IMR-90 (cell line): ENCODE results near the gene MYDGF. TPM values are rescaled to one million over a fixed set of nuclear protein-coding genes. Genes with fewer than 3 reads are reported as not detected.

ENCODE experiments used
- ATAC-seq: fragments of 200-7000 bp; cut with Tn5 transposase; 2 replicates; pipeline ENCODE4 v1.9.1; 2020; ENCODE audit warnings: low read depth, mild to moderate bottlenecking, moderate library complexity
- BruUV-seq: library from RNA; stranded (reverse); fragments of 400-500 nt; replicated peaks from 2 replicates; lab custom pipeline; 2021; lab: Mats Ljungman, UMichigan
- CTCF ChIA-PET: fragments of 300-600 bp; formaldehyde crosslinking; extraction: SDS; loops from one replicate; lab custom pipeline; 2021; ENCODE audit warnings: antibody characterized with exemption; lab: Yijun Ruan, JAX
- POLR2A ChIA-PET: fragments of 300-600 bp; sonication (Branson Sonifier 250); formaldehyde crosslinking; loops from one replicate; lab custom pipeline; 2022; ENCODE audit warnings: antibody characterized with exemption; ENCODE audit not compliant: unreplicated experiment; lab: Charles Lee
- DNase-seq: peaks from one replicate; pipeline ENCODE4 v3.0.0; 2013
- H2AFZ ChIP-seq: replicated peaks from 2 replicates; pipeline ENCODE3; 2013; ENCODE audit warnings: low read length, mild to moderate bottlenecking; ENCODE audit not compliant: poor library complexity
- H2AK5ac ChIP-seq: 2 replicates; pipeline ENCODE4 v1.6.1; 2013; ENCODE audit warnings: low read depth, low read length, inconsistent platforms
- H2AK9ac ChIP-seq: replicated peaks from 2 replicates; pipeline ENCODE3; 2013; ENCODE audit warnings: mild to moderate bottlenecking, low read depth, low read length, moderate library complexity; ENCODE audit not compliant: poor library complexity
- H2BK120ac ChIP-seq: 2 replicates; pipeline ENCODE4 v1.6.1; 2013; ENCODE audit warnings: low read depth, low read length, inconsistent platforms
- H2BK15ac ChIP-seq: 3 replicates; pipeline ENCODE4 v1.6.1; 2013; ENCODE audit warnings: low read depth, low read length, inconsistent platforms
- H2BK20ac ChIP-seq: 2 replicates; pipeline ENCODE4 v1.6.1; 2013; ENCODE audit warnings: low read depth, mild to moderate bottlenecking, inconsistent platforms, low read length, moderate library complexity
- H2BK5ac ChIP-seq: 2 replicates; pipeline ENCODE4 v1.6.1; 2013; ENCODE audit warnings: mild to moderate bottlenecking, low read depth, low read length, inconsistent platforms; ENCODE audit not compliant: poor library complexity, severe bottlenecking
- H3K14ac ChIP-seq: replicated peaks from 2 replicates; pipeline ENCODE4 v1.6.1; 2013; ENCODE audit warnings: low read depth, low read length, inconsistent platforms
- H3K18ac ChIP-seq: 2 replicates; pipeline ENCODE4 v1.6.1; 2013; ENCODE audit warnings: low read depth, low read length, control low read depth
- H3K23ac ChIP-seq: 2 replicates; pipeline ENCODE4 v1.6.1; 2013; ENCODE audit warnings: low read depth, low read length, inconsistent platforms
- H3K27ac ChIP-seq: 2 replicates; pipeline ENCODE4 v1.5.1; 2013; ENCODE audit warnings: mild to moderate bottlenecking, control low read depth, low read length; ENCODE audit not compliant: insufficient read depth
- H3K27me3 ChIP-seq: 2 replicates; pipeline ENCODE4 v1.6.1; 2013; ENCODE audit warnings: low read length; ENCODE audit not compliant: control insufficient read depth, insufficient read depth
- H3K36me3 ChIP-seq: 2 replicates; pipeline ENCODE4 v1.6.1; 2013; ENCODE audit warnings: low read length, mixed read lengths; ENCODE audit not compliant: control insufficient read depth, insufficient read depth
- H3K4ac ChIP-seq: 2 replicates; pipeline ENCODE4 v1.6.1; 2013; ENCODE audit warnings: low read depth, low read length, inconsistent platforms
- H3K4me1 ChIP-seq: 2 replicates; pipeline ENCODE4 v1.6.1; 2013; ENCODE audit warnings: low read length, mixed read lengths; ENCODE audit not compliant: control insufficient read depth, insufficient read depth
- H3K4me2 ChIP-seq: 2 replicates; pipeline ENCODE4 v1.6.1; 2013; ENCODE audit warnings: low read depth, mild to moderate bottlenecking, control low read depth, low read length, moderate library complexity
- H3K4me3 ChIP-seq: 2 replicates; pipeline ENCODE4 v1.5.1; 2013; ENCODE audit warnings: low read depth, mild to moderate bottlenecking, control low read depth, low read length, moderate library complexity; ENCODE audit not compliant: insufficient read depth
- H3K56ac ChIP-seq: 2 replicates; pipeline ENCODE4 v1.6.1; 2013; ENCODE audit warnings: low read length, inconsistent platforms; ENCODE audit not compliant: insufficient read depth; ENCODE audit errors: extremely low read depth
- H3K79me1 ChIP-seq, 2 experiments: 2 replicates each; pipeline ENCODE4 v1.6.1; 2013; ENCODE audit warnings: low read length in 2 of 2, inconsistent platforms in 1 of 2, low read depth in 1 of 2
- H3K9ac ChIP-seq: 2 replicates; pipeline ENCODE4 v1.6.1; 2013; ENCODE audit warnings: low read depth, low read length, control low read depth
- H3K9me1 ChIP-seq: 2 replicates; pipeline ENCODE4 v1.6.1; 2013; ENCODE audit warnings: low read length, inconsistent platforms; ENCODE audit not compliant: insufficient read depth
- H3K9me3 ChIP-seq: 2 replicates; pipeline ENCODE4 v1.6.1; 2013; ENCODE audit warnings: low read length; ENCODE audit not compliant: control insufficient read depth, insufficient read depth
- H4K20me1 ChIP-seq: 2 replicates; pipeline ENCODE4 v1.6.1; 2013; ENCODE audit warnings: low read length, inconsistent platforms; ENCODE audit not compliant: insufficient read depth
- H4K5ac ChIP-seq: 2 replicates; pipeline ENCODE4 v1.6.1; 2013; ENCODE audit warnings: mild to moderate bottlenecking, low read depth, low read length, control low read depth
- H4K8ac ChIP-seq, 2 experiments: 2 replicates each; pipeline ENCODE4 v1.6.1; 2013; ENCODE audit warnings: low read depth in 2 of 2, low read length in 2 of 2, control low read depth in 1 of 2, inconsistent platforms in 1 of 2
- H4K91ac ChIP-seq: 2 replicates; pipeline ENCODE4 v1.6.1; 2013; ENCODE audit warnings: low read depth, low read length, inconsistent platforms; ENCODE audit not compliant: insufficient read depth
- BHLHE40 ChIP-seq: fragments of 150-350 bp; IDR thresholded peaks from 2 replicates; pipeline ENCODE4 v1.6.1; 2016; ENCODE audit warnings: mild to moderate bottlenecking, low read depth, low read length
- CEBPB ChIP-seq: IDR thresholded peaks from 2 replicates; pipeline ENCODE4 v1.6.1; 2012; ENCODE audit warnings: low read depth, low read length, improper control_type of control experiment
- CHD1 ChIP-seq: IDR thresholded peaks from 2 replicates; pipeline ENCODE4 v1.6.1; 2012; ENCODE audit warnings: low read depth, low read length, improper control_type of control experiment
- MAFK ChIP-seq: IDR thresholded peaks from 2 replicates; pipeline ENCODE4 v1.6.1; 2012; ENCODE audit warnings: low read depth, low read length, improper control_type of control experiment
- MAZ ChIP-seq: IDR thresholded peaks from 2 replicates; pipeline ENCODE4 v1.6.1; 2012; ENCODE audit warnings: low read depth, mild to moderate bottlenecking, low read length, improper control_type of control experiment, moderate library complexity, borderline replicate concordance
- MXI1 ChIP-seq: IDR thresholded peaks from 2 replicates; pipeline ENCODE4 v1.6.1; 2012; ENCODE audit warnings: low read depth, mild to moderate bottlenecking, low read length, moderate library complexity, borderline replicate concordance
- RAD21 ChIP-seq: IDR thresholded peaks from 2 replicates; pipeline ENCODE4 v1.6.1; 2012; ENCODE audit warnings: low read length, improper control_type of control experiment
- RCOR1 ChIP-seq: IDR thresholded peaks from 2 replicates; pipeline ENCODE4 v1.6.1; 2012; ENCODE audit warnings: mild to moderate bottlenecking, low read length, improper control_type of control experiment; ENCODE audit not compliant: insufficient replicate concordance
- SMC3 ChIP-seq: fragments of 150-350 bp; IDR thresholded peaks from 2 replicates; pipeline ENCODE4 v1.6.1; 2016; ENCODE audit warnings: low read depth, mild to moderate bottlenecking, antibody characterized with exemption, low read length, moderate library complexity
- WGBS, 2 experiments: methylation state at CpG; one replicate each; pipeline versions ENCODE4 v1.1.5 to v1.1.7; 2013; ENCODE audit warnings: missing lambda C conversion rate in 2 of 2; ENCODE audit not compliant: insufficient read length in 1 of 2; ENCODE audit errors: extremely low coverage in 2 of 2; 5-methylcytosine and 5-hydroxymethylcytosine counted together
- dilution Hi-C: fragments of 300-500 bp; cut with HindIII; formaldehyde crosslinking; loops from one replicate; pipeline ENCODE4 v1.14.3; 2018; ENCODE audit warnings: low sequenced_read_pairs; ENCODE audit not compliant: unreplicated experiment
- in situ Hi-C: fragments of 300-500 bp; cut with MboI; formaldehyde crosslinking; loops from 3 replicates; pipeline ENCODE4 v1.14.3; 2019; ENCODE audit warnings: low sequenced_read_pairs, inconsistent platforms, mixed read lengths
- intact Hi-C: fragments of 100-400 bp; cut with micrococcal nuclease; formaldehyde crosslinking; loops from 2 replicates; pipeline ENCODE4 v1.10.0; 2022
- polyA plus RNA-seq, 3 experiments: library from polyadenylated mRNA; depleted of rRNA; stranded (reverse); fragments of >200 nt; gene quantifications; 2 replicates each; pipeline ENCODE4 v1.2.3, GENCODE V29; 2012; ENCODE audit warnings: low replicate concordance in 1 of 3
- total RNA-seq: library from RNA; depleted of rRNA; stranded (reverse); fragments of >200 nt; gene quantifications from 2 replicates; pipeline ENCODE4 v1.2.3, GENCODE V29; 2012
- TF ChIP-seq, protein P1 (sequence below): fragments of 150-350 bp; IDR thresholded peaks from 2 replicates; pipeline ENCODE4 v1.6.1; 2016; ENCODE audit warnings: low read depth, mild to moderate bottlenecking, low read length, moderate library complexity, borderline replicate concordance

Gene MYDGF
- total and polyA plus RNA-seq, 2 of the 4 experiments (the other 2 are of a cell fraction), result 203 to 310 TPM

DNA sequence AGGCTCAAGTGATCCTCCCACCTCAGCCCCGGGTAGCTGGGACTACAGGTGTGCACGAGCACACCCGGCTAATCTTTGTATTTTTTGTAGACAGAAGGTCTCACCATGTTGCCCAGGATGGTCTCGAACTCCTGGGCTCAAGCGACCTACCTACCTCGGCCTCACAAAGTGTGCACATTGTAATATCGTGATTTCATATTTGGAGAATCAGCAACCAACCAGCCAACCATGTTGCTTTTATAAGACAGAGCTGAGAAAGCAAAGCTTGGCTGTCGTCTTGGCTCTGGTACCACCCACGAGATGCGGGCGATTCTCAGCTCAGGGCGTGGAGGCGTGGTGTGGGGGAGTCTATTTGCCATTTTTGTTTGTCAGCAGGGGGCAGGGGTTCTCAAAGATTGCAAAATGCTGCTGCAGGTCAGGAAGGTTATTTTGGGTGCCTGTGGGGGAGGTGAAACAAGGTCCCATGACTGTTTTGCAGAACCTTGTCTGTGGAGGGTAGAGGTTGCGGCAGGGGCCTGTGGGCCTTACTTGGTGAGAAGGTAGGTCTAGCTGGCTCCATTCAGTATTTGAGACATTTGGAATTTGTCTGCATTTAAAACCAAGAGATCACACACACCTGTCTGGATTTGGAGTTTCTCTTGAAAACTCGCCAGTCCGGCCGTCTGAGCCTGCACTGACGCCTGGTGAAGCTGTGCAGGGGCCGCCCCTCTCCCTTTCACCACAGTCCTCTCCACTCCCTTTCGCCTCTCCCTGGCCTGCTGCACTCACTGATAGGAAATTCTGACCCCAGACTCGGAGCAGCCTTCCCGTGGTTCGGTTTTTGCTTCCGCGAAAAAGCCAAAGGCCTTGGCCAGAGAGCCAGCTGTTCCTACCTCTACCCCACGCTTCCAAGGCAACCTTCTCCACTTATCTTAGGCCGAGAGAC is 15.4 kb downstream of the MYDGF start:
- H3K9me3 ChIP-seq, result no peaks in the 10 kb centered on the region; the same call in 1 of the 2 replicates
- TF ChIP-seq CHD1 (no peak), CEBPB (no peak), MAZ (no peak), MAFK (no peak), MXI1 (no peak), SMC3 (no peak), RCOR1 (no peak), RAD21 (no peak), BHLHE40 (no peak)
- TF ChIP-seq, protein P1, sequence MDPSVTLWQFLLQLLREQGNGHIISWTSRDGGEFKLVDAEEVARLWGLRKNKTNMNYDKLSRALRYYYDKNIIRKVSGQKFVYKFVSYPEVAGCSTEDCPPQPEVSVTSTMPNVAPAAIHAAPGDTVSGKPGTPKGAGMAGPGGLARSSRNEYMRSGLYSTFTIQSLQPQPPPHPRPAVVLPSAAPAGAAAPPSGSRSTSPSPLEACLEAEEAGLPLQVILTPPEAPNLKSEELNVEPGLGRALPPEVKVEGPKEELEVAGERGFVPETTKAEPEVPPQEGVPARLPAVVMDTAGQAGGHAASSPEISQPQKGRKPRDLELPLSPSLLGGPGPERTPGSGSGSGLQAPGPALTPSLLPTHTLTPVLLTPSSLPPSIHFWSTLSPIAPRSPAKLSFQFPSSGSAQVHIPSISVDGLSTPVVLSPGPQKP, result no peak
- H3K27ac ChIP-seq, result no peak overlapping the region
- H2BK15ac ChIP-seq, result no peak overlapping the region
- H4K20me1 ChIP-seq, result peaks cover 5% of the 10 kb centered on the region
- in situ Hi-C loops, result no loop called here
- H4K5ac ChIP-seq, result no peak overlapping the region
- no peak overlapping the region for H4K91ac ChIP-seq
- no TSS peak for BruUV-seq
- H3K4me3 ChIP-seq, result no peak overlapping the region
- no peaks in the 10 kb centered on the region for H3K27me3 ChIP-seq
- no peaks in the 10 kb centered on the region for H3K9me1 ChIP-seq
- DNase-seq (no peak), ATAC-seq (no peak)
- no peak overlapping the region for H2BK120ac ChIP-seq
- H3K79me1 ChIP-seq, result peaks cover 0 to 17% of the 10 kb centered on the region in 2 experiments; a peak in 2 of 4 replicates
- H2AK5ac ChIP-seq, result no peak overlapping the region
- H2BK5ac ChIP-seq, result no peak overlapping the region
- peaks cover 42% of the 10 kb centered on the region for H3K36me3 ChIP-seq
- no peak overlapping the region for H2AK9ac ChIP-seq
- no peak overlapping the region for H2AFZ ChIP-seq
- no peak overlapping the region for H3K56ac ChIP-seq
- dilution Hi-C loops, result no loop called here
- intact Hi-C loops, result loop anchor here (2.0 kb wide), 1 partner anchor 14 kb away; no protein-coding TSS in a partner anchor
- no peak overlapping the region for H3K9ac ChIP-seq
- ChIA-PET CTCF (no interaction called here), POLR2A (no interaction called here)
- H3K18ac ChIP-seq, result no peak overlapping the region
- H2BK20ac ChIP-seq, result no peak overlapping the region
- WGBS, 2 experiments, result 95% methylated on average over 8 of the region's 27 CpGs; no CpG with 5 or more reads in 1 of the 2 experiments
- no peak overlapping the region for H3K14ac ChIP-seq
- H4K8ac ChIP-seq, result no peak overlapping the region
- H3K4me2 ChIP-seq, result no peak overlapping the region
- no peak overlapping the region for H3K23ac ChIP-seq
- no peaks in the 10 kb centered on the region for H3K4me1 ChIP-seq
- no peak overlapping the region for H3K4ac ChIP-seq
